HepG2 (cell line): Measurements from ENCODE around the gene DPEP1. TPM values are rescaled to one million over a fixed set of nuclear protein-coding genes. Genes with fewer than 3 reads are reported as not detected.

Experiments used
- CEBPG ChIP-seq: IDR thresholded peaks from 2 replicates; pipeline ENCODE4 v1.6.1; 2016
- CENPBD1 ChIP-seq: sonication (generic); formaldehyde crosslinking; IDR thresholded peaks from 2 replicates; pipeline ENCODE4 v1.8.0; 2022; ENCODE audit warnings: missing genetic modification reagents, low read depth, mild to moderate bottlenecking, borderline replicate concordance
- DNMT3B ChIP-seq: conservative IDR thresholded peaks from 2 replicates; pipeline ENCODE4 v1.6.1; 2016; ENCODE audit warnings: missing biosample characterization, control low read depth
- GZF1 ChIP-seq: sonication (generic); formaldehyde crosslinking; IDR thresholded peaks from 2 replicates; pipeline ENCODE4 v1.5.1; 2020; ENCODE audit warnings: mild to moderate bottlenecking, missing genetic modification reagents
- HBP1 ChIP-seq: IDR thresholded peaks from 2 replicates; pipeline ENCODE4 v1.6.1; 2016; ENCODE audit warnings: low read depth, control low read depth
- HDAC2 ChIP-seq: sonication (generic); formaldehyde crosslinking; IDR thresholded peaks from 2 replicates; pipeline ENCODE4 v1.4.0; 2020; ENCODE audit warnings: missing genetic modification reagents
- KLF6 ChIP-seq: IDR thresholded peaks from 2 replicates; pipeline ENCODE4 v1.8.0; 2016; ENCODE audit warnings: missing biosample characterization, missing genetic modification reagents
- NPAS2 ChIP-seq: sonication (generic); formaldehyde crosslinking; IDR thresholded peaks from 2 replicates; pipeline ENCODE4 v1.8.0; 2022; ENCODE audit warnings: mild to moderate bottlenecking, missing genetic modification reagents, borderline replicate concordance
- SMYD3 ChIP-seq: sonication (generic); formaldehyde crosslinking; IDR thresholded peaks from 2 replicates; pipeline ENCODE4 v1.8.1; 2023; ENCODE audit warnings: mild to moderate bottlenecking, missing genetic modification reagents
- TCF7 ChIP-seq: sonication (generic); IDR thresholded peaks from 2 replicates; pipeline ENCODE4 v1.6.1; 2016; ENCODE audit warnings: antibody characterized with exemption, low read depth
- TFDP1 ChIP-seq: IDR thresholded peaks from 2 replicates; pipeline ENCODE4 v1.6.1; 2016; ENCODE audit warnings: missing compliant biosample characterization, missing genetic modification reagents, borderline replicate concordance
- TP53 ChIP-seq: sonication (generic); formaldehyde crosslinking; conservative IDR thresholded peaks from 2 replicates; pipeline ENCODE4 v1.4.0; 2020; ENCODE audit warnings: missing genetic modification reagents
- TRIM22 ChIP-seq: fragments of 450-650 bp; IDR thresholded peaks from 2 replicates; pipeline ENCODE4 v1.6.1; 2017
- ZBTB2 ChIP-seq: sonication (generic); formaldehyde crosslinking; IDR thresholded peaks from 2 replicates; pipeline ENCODE4 v1.8.0; 2022; ENCODE audit warnings: low read depth, missing genetic modification reagents
- ZBTB37 ChIP-seq: sonication (generic); formaldehyde crosslinking; IDR thresholded peaks from 2 replicates; pipeline ENCODE4 v1.4.0; 2020; ENCODE audit warnings: mild to moderate bottlenecking, missing genetic modification reagents
- ZFP82 ChIP-seq: sonication (generic); formaldehyde crosslinking; IDR thresholded peaks from 2 replicates; pipeline ENCODE4 v1.5.1; 2020; ENCODE audit warnings: mild to moderate bottlenecking, missing genetic modification reagents, borderline replicate concordance
- ZNF335 ChIP-seq: sonication (generic); formaldehyde crosslinking; IDR thresholded peaks from 2 replicates; pipeline ENCODE4 v1.4.0; 2020; ENCODE audit warnings: missing genetic modification reagents
- ZNF382 ChIP-seq: sonication (generic); formaldehyde crosslinking; IDR thresholded peaks from 2 replicates; pipeline ENCODE4 v1.5.0; 2020; ENCODE audit warnings: missing genetic modification reagents, mild to moderate bottlenecking, borderline replicate concordance
- ZNF574 ChIP-seq: sonication (generic); formaldehyde crosslinking; IDR thresholded peaks from 2 replicates; pipeline ENCODE4 v1.4.0; 2020; ENCODE audit warnings: missing genetic modification reagents
- polyA plus RNA-seq, 8 experiments: library from polyadenylated mRNA; depleted of rRNA in 3 of 8; stranded (reverse) in 7 of 8; unstranded in 1 of 8; fragments of >200 nt; fragmentation: Illumina TruSeq in 4 of 8; extraction: Trizol in 4 of 8; gene quantifications; 2 replicates each; pipeline versions ENCODE4 v1.2.1 to v1.2.3, GENCODE V29; 2011 to 2016; ENCODE audit warnings: low read depth in 4 of 8, missing spikeins in 1 of 8, mixed read lengths in 1 of 8; ENCODE audit not compliant: insufficient read depth in 1 of 8
- total RNA-seq, 5 experiments: library from RNA; depleted of rRNA; stranded (reverse); fragments of >200 nt; fragmentation: Illumina TruSeq; extraction: Trizol; gene quantifications; 2 replicates each; pipeline ENCODE4 v1.2.3, GENCODE V29; 2016; ENCODE audit warnings: low read depth in 1 of 5

DPEP1 gene
- total and polyA plus RNA-seq, 2 of the 13 experiments (the other 11 are each of a cell fraction or from before 2014, with no cell fraction given): 37.6 to 52.2 TPM

GRCh38 chr16:89657442-89658220 lies 44.2 kb downstream of the DPEP1 start, which contains the start of the genes CHMP1A and SPATA33 (continued):
- no peak for TF ChIP-seq GZF1
- TF ChIP-seq HBP1: no peak; the same call in 1 of the 2 replicates
- no peak for TF ChIP-seq SMYD3 (CRISPR knock-in tag)
- 0 out of 2 replicates have a peak, but pooled peaks have one; percentile 18 for TF ChIP-seq ZFP82
- peak; percentile 85; the same call in 1 of the 2 replicates for TF ChIP-seq TP53 (CRISPR knock-in tag)
- TF ChIP-seq KLF6 (CRISPR knock-in tag): peak; percentile 89
- TF ChIP-seq ZBTB2 (CRISPR knock-in tag): peak; percentile 81; the same call in 1 of the 2 replicates
- TF ChIP-seq NPAS2 (CRISPR knock-in tag): no peak
- no peak for TF ChIP-seq ZBTB37
- no peak for TF ChIP-seq TRIM22
- TF ChIP-seq ZNF382 (CRISPR knock-in tag): no peak
- peak; percentile 75; the same call in 1 of the 2 replicates for TF ChIP-seq HDAC2 (CRISPR knock-in tag)
- TF ChIP-seq TCF7: no peak
- TF ChIP-seq DNMT3B (CRISPR knock-in tag): no peak
- TF ChIP-seq TFDP1 (CRISPR knock-in tag): peak; percentile 91
- TF ChIP-seq CENPBD1 (CRISPR knock-in tag): no peak
- TF ChIP-seq CEBPG (CRISPR knock-in tag): peak; percentile 18; the same call in 1 of the 2 replicates
- peak; percentile 91 for TF ChIP-seq ZNF574 (CRISPR knock-in tag)
- peak; percentile 49 for TF ChIP-seq ZNF335 (CRISPR knock-in tag)
